MCF 10A (cell line): ENCODE data around the gene SAMD13. TPM values are rescaled to one million over a fixed set of nuclear protein-coding genes. Genes with fewer than 3 reads are reported as not detected.

Experiments
- BruUV-seq: library from RNA; stranded (reverse); fragments of 400-500 nt; replicated peaks from 2 replicates; lab custom pipeline; 2021; lab: Mats Ljungman, UMichigan
- CTCF ChIA-PET: fragments of 300-600 bp; sonication (Branson Sonifier 250); formaldehyde crosslinking; extraction: SDS; loops from one replicate; lab custom pipeline; 2021; ENCODE audit warnings: antibody characterized with exemption, inconsistent platforms; lab: Yijun Ruan, JAX
- POLR2A ChIA-PET: fragments of 300-600, 350-650 bp; sonication (Branson Sonifier 250); formaldehyde crosslinking; extraction: SDS; loops from one replicate; lab custom pipeline; 2020; ENCODE audit warnings: antibody characterized with exemption, inconsistent platforms; lab: Yijun Ruan, JAX
- DNase-seq: peaks from one replicate; pipeline ENCODE4 v3.0.0-alpha.2; 2018; ENCODE audit not compliant: unreplicated experiment
- H3K27ac Mint-ChIP-seq: one replicate; pipeline ENCODE4 v1.8.0; 2022; ENCODE audit warnings: mild to moderate bottlenecking, low read depth, mixed read lengths; ENCODE audit not compliant: unreplicated experiment
- H3K27me3 Mint-ChIP-seq: one replicate; pipeline ENCODE4 v1.8.0; 2022; ENCODE audit warnings: mixed read lengths; ENCODE audit not compliant: insufficient read depth, unreplicated experiment
- H3K36me3 Mint-ChIP-seq: one replicate; pipeline ENCODE4 v1.8.0; 2022; ENCODE audit warnings: mild to moderate bottlenecking, moderate library complexity, mixed read lengths; ENCODE audit not compliant: insufficient read depth, unreplicated experiment
- H3K4me1 Mint-ChIP-seq: one replicate; pipeline ENCODE4 v1.8.0; 2022; ENCODE audit warnings: mixed read lengths; ENCODE audit not compliant: insufficient read depth, unreplicated experiment
- H3K4me3 Mint-ChIP-seq: one replicate; pipeline ENCODE4 v1.8.0; 2022; ENCODE audit warnings: mild to moderate bottlenecking, moderate library complexity, mixed read lengths; ENCODE audit not compliant: unreplicated experiment
- H3K9me3 Mint-ChIP-seq: one replicate; pipeline ENCODE4 v1.8.0; 2022; ENCODE audit warnings: mixed read lengths; ENCODE audit not compliant: unreplicated experiment
- CTCF ChIP-seq: fragments of 200-600 bp; IDR thresholded peaks from one replicate; pipeline ENCODE4 v1.8.0; 2022; ENCODE audit warnings: antibody characterized with exemption, mild to moderate bottlenecking; ENCODE audit not compliant: unreplicated experiment
- intact Hi-C: fragments of 100-400 bp; cut with micrococcal nuclease; formaldehyde crosslinking; loops from 2 replicates; pipeline ENCODE4 v1.14.1; 2022
- total RNA-seq: library from RNA; stranded (reverse); gene quantifications from 2 replicates; pipeline ENCODE4 v1.2.3, GENCODE V29; 2022

Gene SAMD13
- total RNA-seq, 1 experiment from 2014 or later, result 1.3 TPM

GRCh38 chr1:84297546-84298244, 3.8 kb upstream of the SAMD13 start:
- H3K9me3 Mint-ChIP-seq, result peaks cover 6% of the 10 kb centered on the region
- no TSS peak for BruUV-seq
- DNase-seq, result no peak
- ChIA-PET POLR2A (interaction anchor here (0.8 to 1.3 kb wide), 6 partner anchors 9 to 59 kb away, joined by 3 to 7 read pairs (median 4); no protein-coding TSS in a partner anchor), CTCF (interaction anchor here (0.5 to 0.7 kb wide), 3 partner anchors 136 to 376 kb away, joined by 3 read pairs; partner anchors contain the start of gene TTLL7)
- H3K27ac Mint-ChIP-seq, result no peak overlapping the region
- H3K4me1 Mint-ChIP-seq, result peaks cover 12% of the 10 kb centered on the region
- H3K27me3 Mint-ChIP-seq, result no peaks in the 10 kb centered on the region
- intact Hi-C loops, result loop anchor here (5.0 kb wide), 2 partner anchors 135 to 140 kb away; no protein-coding TSS in a partner anchor
- peaks cover 6% of the 10 kb centered on the region for H3K36me3 Mint-ChIP-seq
- no peak for TF ChIP-seq CTCF
- H3K4me3 Mint-ChIP-seq, result peak overlapping the region; percentile 84

- intact Hi-C loops, result loop anchor here (5.0 kb wide), 2 partner anchors 134 to 141 kb away; no protein-coding TSS in a partner anchor
- BruUV-seq, result no TSS peak
- Mint-ChIP-seq H3K4me1 (peaks cover 18% of the 10 kb centered on the region), H3K9me3 (peaks cover 6% of the 10 kb centered on the region), H3K4me3 (peak overlapping the region; percentile 84), H3K36me3 (peaks cover 6% of the 10 kb centered on the region), H3K27me3 (no peaks in the 10 kb centered on the region), H3K27ac (no peak overlapping the region)
- peak; percentile 21 for DNase-seq
- ChIA-PET CTCF (interaction anchor here (0.6 kb wide), 1 partner anchor 377 kb away, joined by 3 read pairs; no protein-coding TSS in a partner anchor), POLR2A (interaction anchor here (0.8 to 1.3 kb wide), 5 partner anchors 9 to 60 kb away, joined by 3 to 7 read pairs (median 4); no protein-coding TSS in a partner anchor)
- TF ChIP-seq CTCF, result no peak
These were observed 3.2 kb upstream of the SAMD13 start for GRCh38 chr1:84298328-84298683.

- Mint-ChIP-seq H3K27ac (peak overlapping the region; percentile 30), H3K27me3 (no peaks in the 10 kb centered on the region), H3K4me1 (peaks cover 20% of the 10 kb centered on the region), H3K36me3 (peaks cover 6% of the 10 kb centered on the region), H3K4me3 (peak overlapping the region; percentile 84), H3K9me3 (peaks cover 6% of the 10 kb centered on the region)
- peak; percentile 40 for DNase-seq
- no peak for TF ChIP-seq CTCF
- ChIA-PET CTCF (no interaction called here), POLR2A (interaction anchor here (0.8 to 1.3 kb wide), 4 partner anchors 12 to 60 kb away, joined by 3 to 4 read pairs (median 4); no protein-coding TSS in a partner anchor)
- intact Hi-C loops, result loop anchor here (5.0 kb wide), 2 partner anchors 133 to 142 kb away; no protein-coding TSS in a partner anchor
- BruUV-seq, result TSS peak; percentile 24
These were observed 2.6 kb upstream of the SAMD13 start for GRCh38 chr1:84298684-84299535.
